Activated CD4-positive, alpha-beta T cell treated with anti-CD3 and anti-CD28 coated beads for 4 hours (primary cell): ENCODE measurements around the gene AP1G1.
"Not testable (repeated sequence)": the region's sequence is repeated elsewhere in the genome, so short reads cannot be mapped to it uniquely, and the experiment has no call there.

Source experiments
- DNase-seq, 2 donors: peaks; one replicate each; pipeline ENCODE4 v3.0.0-alpha.2; 2020

Gene AP1G1

DNA sequence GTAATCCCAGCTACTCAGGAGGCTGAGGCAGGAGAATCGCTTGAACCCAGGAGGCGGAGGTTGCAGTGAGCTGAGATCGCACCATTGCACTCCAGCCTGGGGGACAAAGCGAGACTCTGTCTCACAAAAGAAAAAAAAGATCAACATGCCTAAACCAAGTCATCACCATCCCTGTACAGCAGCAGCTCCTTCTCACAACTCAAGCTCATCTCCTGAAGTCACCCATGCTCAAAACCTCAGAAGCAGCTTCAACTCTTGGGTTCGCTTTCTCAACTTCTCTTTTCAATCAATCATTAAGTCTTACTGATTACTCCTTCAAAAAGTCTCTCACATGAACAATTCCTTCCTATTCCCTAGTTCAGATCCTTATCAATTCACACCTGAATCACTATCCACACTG is 115.5 kb downstream of the AP1G1 start:
- no peak for DNase-seq

DNA sequence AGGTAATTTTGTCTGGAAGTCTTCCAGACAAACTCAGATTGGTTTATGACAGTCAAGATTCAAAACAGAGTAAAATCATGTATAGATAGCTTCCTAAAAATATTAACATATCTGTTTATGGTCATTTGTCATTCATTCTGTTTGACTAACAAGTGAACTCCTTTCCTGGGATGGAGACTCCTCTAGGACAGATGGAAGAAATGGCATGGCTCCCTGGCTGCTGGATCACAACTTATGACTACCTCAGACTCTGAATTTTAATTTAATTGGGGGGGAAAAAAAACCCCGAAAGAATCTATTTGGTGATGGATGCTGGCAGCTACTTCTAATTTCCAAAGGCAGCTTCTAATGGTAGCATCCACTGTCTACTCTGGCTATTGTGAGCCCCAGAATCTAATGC is 118.7 kb downstream of the AP1G1 start:
- no peak for DNase-seq

DNA sequence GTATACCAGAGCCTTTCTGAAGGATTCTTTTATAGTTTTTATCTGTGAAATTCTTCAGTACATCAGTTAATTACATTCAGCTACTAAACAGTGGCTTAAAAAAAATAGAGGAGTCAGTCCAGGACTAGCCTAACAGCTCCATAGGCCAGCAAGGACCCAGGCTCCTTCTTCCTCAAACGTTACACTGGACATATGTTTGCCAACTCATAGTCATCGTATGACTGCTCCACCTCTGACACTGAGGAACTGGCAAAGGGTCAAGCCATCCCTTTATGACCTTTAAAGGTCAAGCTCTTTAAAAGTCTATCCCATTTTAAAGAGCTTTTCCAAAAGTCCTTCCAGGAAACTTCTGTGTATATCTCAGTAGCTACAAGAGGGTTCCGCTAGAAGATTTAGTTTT is 120.8 kb downstream of the AP1G1 start:
- DNase-seq: no peak

DNA sequence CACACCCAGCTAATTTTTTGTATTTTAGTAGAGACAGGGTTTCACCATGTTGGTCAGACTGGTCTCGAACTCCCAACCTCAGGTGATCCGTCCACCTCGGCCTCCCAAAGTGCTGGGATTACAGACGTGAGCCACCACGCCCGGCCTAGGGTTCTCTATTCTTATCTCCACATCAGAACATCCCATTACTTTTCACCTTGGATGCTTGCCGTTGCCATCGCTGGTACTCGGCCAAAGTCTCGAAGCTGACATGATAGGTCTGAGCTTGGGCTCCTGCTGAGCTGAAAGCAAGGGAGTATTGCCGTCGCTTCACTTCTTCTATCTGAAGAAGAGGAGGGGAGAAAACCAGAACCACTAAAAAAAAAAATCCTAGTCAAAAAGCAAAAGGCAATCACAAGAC is 124.4 kb downstream of the AP1G1 start:
- not testable (repeated sequence) for DNase-seq

GRCh38 chr16:71681360-71681759 is 127.3 kb downstream of the AP1G1 start:
- DNase-seq: no peak
